CD4-positive, alpha-beta T cell treated with Interleukin-4 for 1 hour (primary cell): ENCODE data around the gene PHF20.
"Not testable (repeated sequence)": the region's sequence is repeated elsewhere in the genome, so short reads cannot be mapped to it uniquely, and the experiment has no call there.

Experiments used
- DNase-seq, 2 donors: peaks; one replicate each; pipeline ENCODE4 v3.0.0-alpha.2; 2020 to 2022

The PHF20 gene

GRCh38 chr20:35842361-35842760 is 70.5 kb downstream of the PHF20 start:
- no peak for DNase-seq

GRCh38 chr20:35843894-35844293 is 72.1 kb downstream of the PHF20 start:
- DNase-seq: not testable (repeated sequence)

DNA sequence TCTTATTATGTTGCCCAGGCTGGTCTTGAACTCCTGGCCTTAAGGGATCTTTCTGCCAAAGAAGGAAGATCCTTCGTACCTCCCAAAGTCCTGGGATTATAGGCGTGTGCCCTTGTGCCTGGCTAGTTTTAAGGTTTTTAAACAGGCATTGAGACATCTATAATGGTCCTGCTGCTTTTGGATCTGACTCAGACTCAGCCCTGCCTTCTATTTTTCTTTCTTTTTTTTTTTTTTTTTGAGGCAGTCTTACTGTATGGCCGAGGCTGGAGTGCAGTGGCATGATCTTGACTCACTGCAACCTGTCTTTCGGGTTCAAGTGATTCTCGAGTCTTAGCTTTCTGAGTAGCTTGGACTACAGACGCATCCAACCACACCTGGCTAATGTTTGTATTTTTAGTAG is 73.7 kb downstream of the PHF20 start:
- no peak for DNase-seq

DNA sequence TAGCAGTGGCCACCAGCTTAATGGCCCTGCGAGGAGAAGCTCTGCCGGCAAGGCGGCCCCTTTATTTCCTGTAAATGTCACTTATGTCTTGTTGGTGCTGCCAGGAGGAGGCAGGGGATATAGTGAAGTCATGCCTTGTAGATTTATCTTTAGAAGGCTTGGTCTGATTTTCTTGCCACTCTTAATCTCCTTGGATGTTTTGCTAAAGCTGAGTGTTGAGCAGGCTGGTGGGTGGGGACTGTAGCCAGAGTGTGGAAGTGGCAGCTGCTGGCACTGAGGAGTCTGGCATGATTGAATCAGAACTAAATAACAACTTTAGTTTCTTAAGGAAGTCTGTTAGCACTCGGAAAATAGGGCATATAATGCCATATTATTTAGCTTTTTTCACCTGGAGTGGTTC is 77.9 kb downstream of the PHF20 start:
- no peak for DNase-seq

- DNase-seq: not testable (repeated sequence)
Observed at GRCh38 chr20:35851659-35852058, 79.8 kb downstream of the PHF20 start.

- no peak for DNase-seq
Observed at GRCh38 chr20:35854713-35855348, 83.0 kb downstream of the PHF20 start.

DNA sequence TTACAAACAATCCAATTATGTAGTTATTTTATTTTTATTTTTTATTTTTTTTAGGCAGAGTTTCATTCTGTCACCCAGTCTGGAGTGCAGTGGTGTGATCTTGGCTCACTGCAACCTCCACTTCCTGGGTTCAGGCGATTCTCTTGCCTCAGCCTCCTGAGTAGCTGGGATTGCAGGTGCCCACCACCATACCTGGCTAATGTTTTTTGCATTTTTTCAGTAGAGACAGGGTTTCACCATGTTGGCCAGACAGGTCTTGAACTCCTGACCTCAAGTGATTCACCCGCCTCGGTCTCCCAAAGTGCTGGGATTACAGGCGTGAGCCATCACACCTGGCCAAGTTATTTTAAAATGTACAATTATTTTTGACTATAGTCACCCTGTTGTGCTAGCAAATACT is 83.8 kb downstream of the PHF20 start:
- DNase-seq: not testable (repeated sequence)

GRCh38 chr20:35856866-35857265 is 85.1 kb downstream of the PHF20 start:
- no peak for DNase-seq

- DNase-seq: no peak
Observed at GRCh38 chr20:35866418-35867202, 94.8 kb downstream of the PHF20 start.

DNA sequence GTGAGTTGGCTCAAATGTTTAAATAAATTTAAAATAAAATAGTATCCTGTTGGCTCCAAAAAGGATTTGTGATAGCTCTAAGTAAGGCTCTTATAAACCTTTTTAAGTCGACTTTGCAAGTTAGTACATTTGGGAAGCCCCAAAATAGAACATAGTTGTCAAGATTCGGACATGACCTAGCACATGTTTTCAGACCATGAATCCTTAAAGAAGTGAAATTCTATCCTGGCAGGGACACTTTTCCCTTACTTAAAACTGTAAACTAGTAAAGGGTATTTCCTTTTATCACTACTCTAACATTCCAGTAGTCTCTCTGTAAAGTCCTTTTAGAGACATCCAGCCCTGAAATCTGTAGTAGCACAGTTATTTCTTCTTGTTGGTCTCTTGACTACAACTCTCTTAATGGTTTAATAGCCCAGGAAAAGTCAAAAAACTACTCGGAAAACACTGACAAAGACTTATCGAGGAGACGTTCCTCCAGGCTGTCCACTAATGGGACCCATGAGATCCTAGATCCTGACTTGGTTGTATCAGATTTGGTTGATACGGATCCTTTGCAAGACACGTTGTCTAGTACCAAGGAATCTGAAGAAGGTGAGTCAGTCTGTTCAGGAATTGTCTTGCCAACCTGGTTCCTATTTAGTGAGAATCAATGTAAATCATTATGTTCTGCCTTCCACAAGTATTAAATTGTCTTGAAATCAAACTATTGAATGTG is 98.9 kb downstream of the PHF20 start:
- no peak for DNase-seq

- no peak for DNase-seq
Observed at GRCh38 chr20:35871259-35871771, 99.5 kb downstream of the PHF20 start.

DNA sequence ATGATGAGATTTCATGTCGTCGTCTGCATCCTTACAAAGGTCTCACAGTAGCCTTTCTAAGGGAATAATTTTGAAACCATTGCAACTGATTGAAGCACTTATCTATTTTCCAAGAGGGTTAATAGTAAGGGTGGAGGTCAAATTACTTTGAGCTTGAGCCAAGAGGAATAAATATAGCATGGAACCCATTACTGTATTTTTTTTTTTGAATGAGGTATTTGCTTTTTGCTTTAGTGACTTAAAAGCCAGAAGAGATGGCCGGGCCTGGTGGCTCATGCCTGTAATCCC is 104.2 kb downstream of the PHF20 start:
- no peak for DNase-seq

- DNase-seq: no peak
Observed at GRCh38 chr20:35877611-35878010, 105.8 kb downstream of the PHF20 start.

DNA sequence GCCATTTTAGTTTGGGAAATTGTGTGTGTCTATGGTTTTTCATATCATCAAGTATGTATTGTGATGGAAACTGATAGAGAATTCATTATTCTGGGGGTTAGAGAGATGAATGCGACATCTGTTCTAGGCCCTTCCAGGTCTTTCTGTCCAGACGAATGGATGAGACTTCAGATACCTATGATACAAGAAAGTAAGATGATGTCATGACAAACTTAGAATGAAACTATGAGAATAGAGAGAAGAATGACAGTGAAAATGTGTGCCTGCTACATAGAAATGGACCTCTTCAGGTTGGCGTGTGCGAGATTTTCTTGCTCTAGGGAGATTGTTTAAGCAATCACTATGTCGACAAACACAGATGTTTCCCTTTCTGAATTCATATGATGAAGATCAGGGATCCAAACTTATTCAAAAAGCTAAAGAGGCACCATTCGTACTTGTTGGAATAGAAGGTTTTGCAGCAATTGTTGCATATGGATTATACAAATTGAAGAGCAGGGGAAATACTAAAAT is 106.4 kb downstream of the PHF20 start:
- DNase-seq: no peak

DNA sequence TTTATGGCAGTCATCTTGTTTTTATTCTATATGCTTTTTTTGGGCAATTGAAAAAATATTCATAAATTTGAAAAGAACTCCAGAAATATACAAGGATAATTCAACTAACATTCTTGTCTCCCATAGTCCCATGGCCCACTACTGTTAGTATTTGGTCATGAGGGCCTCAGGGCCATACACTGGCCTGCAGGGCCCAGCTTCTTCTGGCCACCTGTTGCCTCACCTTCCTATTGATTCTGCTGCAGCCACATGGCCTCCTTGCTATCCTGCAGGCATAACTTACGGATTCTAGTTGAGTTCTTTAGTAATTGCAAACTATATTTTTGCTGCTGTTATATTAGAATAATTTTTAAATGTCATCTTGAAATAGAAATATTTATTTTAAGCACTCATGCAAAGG is 109.9 kb downstream of the PHF20 start:
- no peak for DNase-seq

- not testable (repeated sequence) for DNase-seq
Observed at GRCh38 chr20:35882427-35883161, 110.8 kb downstream of the PHF20 start.

GRCh38 chr20:35883336-35883777 is 111.5 kb downstream of the PHF20 start:
- no peak for DNase-seq

DNA sequence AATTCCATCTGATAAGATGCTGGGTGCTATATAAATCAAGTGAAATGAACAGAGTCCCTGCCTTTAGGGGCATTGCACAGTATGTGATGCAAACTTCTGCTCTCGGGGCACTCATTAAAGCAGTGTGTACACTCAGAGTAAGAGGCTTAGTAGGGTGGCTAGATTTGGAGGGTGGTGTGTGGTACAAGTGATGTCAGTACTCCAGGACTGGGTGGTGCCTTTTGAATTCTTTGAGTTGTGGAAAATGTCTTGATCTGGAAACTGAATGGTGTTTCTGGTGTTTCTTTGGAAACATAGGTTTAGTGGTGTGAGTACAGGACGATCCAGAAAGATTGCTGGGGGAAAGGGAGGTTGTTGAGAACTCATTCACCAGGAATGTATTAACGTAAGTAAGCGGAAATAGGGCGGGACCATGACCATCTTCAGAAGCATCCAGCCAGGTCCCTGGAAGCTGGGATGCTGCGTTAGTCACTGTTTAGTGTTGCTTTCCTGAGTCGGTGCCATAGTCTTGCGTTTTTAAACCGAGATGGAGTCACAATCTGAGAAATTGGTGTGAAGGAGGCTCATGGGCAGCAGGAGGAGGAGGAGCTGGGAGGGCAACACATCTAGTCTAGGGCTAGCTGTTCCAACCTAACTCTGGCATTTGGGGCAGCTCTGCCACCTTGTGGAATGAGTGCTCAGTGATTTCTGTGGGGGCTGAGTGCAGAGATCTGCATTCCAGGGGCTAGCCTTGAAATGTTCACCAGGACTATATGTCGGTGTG is 112.1 kb downstream of the PHF20 start:
- DNase-seq: peak; percentile 62 to 71

GRCh38 chr20:35884541-35884865 is 112.7 kb downstream of the PHF20 start:
- DNase-seq: no peak

DNA sequence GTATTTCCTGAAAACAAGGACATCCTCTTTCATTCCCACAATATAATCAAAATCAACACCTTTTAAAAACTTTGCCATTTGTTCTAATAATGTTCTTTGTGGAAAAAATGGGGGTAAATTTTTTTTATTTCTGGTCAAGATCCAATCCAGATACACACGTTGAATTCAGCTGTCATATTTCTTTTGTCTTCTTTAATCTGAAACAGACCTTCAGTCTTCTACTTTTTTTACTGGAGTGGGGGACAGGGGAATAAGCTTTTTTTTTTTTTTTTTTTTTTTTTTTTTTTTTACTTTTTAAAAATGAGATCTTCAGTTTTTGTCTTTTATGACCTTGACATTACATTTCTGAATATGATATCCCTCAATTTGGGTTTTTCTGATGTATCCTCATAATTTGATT is 113.4 kb downstream of the PHF20 start:
- DNase-seq: no peak

DNA sequence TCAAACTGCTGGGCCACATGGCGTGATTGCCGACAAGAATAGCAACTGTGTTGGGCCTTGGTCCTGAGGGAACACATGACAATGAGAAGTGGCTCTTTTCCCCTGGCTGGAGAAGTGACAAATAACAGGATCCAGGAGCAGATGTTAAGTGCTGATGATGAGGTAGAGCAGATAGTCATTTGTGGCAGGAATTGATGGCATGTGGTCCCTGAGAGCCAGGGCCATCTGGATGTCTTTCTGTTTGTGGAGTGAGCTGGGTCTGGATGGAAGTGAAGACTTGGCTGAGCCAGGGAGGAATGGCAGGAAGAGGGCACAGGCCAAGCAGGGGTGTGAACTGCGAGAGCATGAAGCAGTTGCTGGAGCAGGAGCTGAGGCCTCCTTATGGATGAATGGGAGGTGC is 114.7 kb downstream of the PHF20 start:
- no peak for DNase-seq

DNA sequence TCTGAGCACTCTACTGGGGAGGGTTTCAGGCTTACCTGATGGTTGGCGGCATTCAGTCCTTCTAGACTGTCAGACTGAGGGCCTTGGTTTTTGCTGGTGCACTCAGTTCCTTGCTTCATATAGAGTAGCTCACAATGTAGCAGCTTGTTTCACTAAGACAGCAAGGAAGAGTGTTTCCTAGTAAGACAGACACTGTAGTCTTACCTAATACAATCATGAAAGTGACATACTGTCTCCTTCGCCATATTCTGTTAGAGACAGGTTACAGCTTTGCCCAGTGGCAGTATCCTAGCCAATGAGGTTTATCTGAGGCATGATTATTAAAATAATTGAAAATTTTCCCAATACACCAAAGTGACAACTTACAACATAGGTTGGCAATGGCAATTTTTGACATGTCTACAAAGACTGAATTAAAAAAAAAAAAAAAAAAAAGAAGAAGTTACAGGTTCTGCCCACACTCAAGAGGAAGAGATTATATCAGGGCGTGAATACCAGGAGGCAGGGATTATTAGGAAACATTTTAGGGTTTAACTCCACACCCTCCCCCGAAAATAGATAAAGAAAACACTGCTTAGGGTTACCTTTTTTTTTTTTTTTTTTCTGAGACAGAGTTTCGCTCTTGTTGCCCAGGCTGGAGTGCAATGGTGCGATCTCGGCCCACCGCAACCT is 115.7 kb downstream of the PHF20 start:
- no peak for DNase-seq
